ENCODE measurements around the gene PTPRJ.

The PTPRJ gene

GRCh38 chr11:48080301-48080861 lies 100.0 kb downstream of the PTPRJ start:
- Histone ChIP-seq H3K4me3 (ENCODE audit: low read length) (no peak overlapping the region), H3K4me1 (ENCODE audit: insufficient read depth, low read length) (no peaks in the 10 kb centered on the region)

GRCh38 chr11:48081151-48082010 lies 101.0 kb downstream of the PTPRJ start:
- H3K4me1 ChIP-seq (ENCODE audit: insufficient read depth, low read length), result no peaks in the 10 kb centered on the region
- H3K9ac ChIP-seq (ENCODE audit: low read depth, low read length), result no peak overlapping the region
- H3K9me3 ChIP-seq (ENCODE audit: insufficient read depth, low read depth, low read length), result no peaks in the 10 kb centered on the region; the same call in 1 of the 2 replicates
- H3K27me3 ChIP-seq (ENCODE audit: insufficient read depth, low read length), result no peaks in the 10 kb centered on the region
- H3K36me3 ChIP-seq (ENCODE audit: insufficient read depth, low read length), result no peaks in the 10 kb centered on the region
- 83% methylated on average over 19 of the region's 19 CpGs for WGBS
- no peak overlapping the region for H3K27ac ChIP-seq (ENCODE audit: low read depth, low read length)
- no peak overlapping the region for H3K4me3 ChIP-seq (ENCODE audit: low read length)

More at GRCh38 chr11:48080301-48080861, 100.0 kb downstream of the PTPRJ start:
- Histone ChIP-seq H3K27ac (ENCODE audit: low read depth, low read length) (no peak overlapping the region), H3K36me3 (ENCODE audit: insufficient read depth, low read length) (no peaks in the 10 kb centered on the region), H3K9me3 (ENCODE audit: insufficient read depth, low read depth, low read length) (no peaks in the 10 kb centered on the region; the same call in 1 of the 2 replicates), H3K27me3 (ENCODE audit: insufficient read depth, low read length) (no peaks in the 10 kb centered on the region), H3K9ac (ENCODE audit: low read depth, low read length) (no peak overlapping the region)
- WGBS, result 90% methylated on average over 6 of the region's 6 CpGs

GRCh38 chr11:48082771-48083170 lies 102.4 kb downstream of the PTPRJ start:
- H3K9me3 ChIP-seq (ENCODE audit: insufficient read depth, low read depth, low read length), result no peaks in the 10 kb centered on the region; the same call in 1 of the 2 replicates

GRCh38 chr11:48083421-48083820 lies 103.1 kb downstream of the PTPRJ start:
- H3K9me3 ChIP-seq (ENCODE audit: insufficient read depth, low read depth, low read length), result no peaks in the 10 kb centered on the region; the same call in 1 of the 2 replicates
- 0 out of 2 replicates have a peak, but pooled peaks cover 3% of the 10 kb centered on the region for H3K4me1 ChIP-seq (ENCODE audit: insufficient read depth, low read length)
- no peak overlapping the region for H3K27ac ChIP-seq (ENCODE audit: low read depth, low read length)
- no peaks in the 10 kb centered on the region for H3K36me3 ChIP-seq (ENCODE audit: insufficient read depth, low read length)
- no peak overlapping the region for H3K9ac ChIP-seq (ENCODE audit: low read depth, low read length)
- H3K4me3 ChIP-seq (ENCODE audit: low read length), result no peak overlapping the region
- no peaks in the 10 kb centered on the region for H3K27me3 ChIP-seq (ENCODE audit: insufficient read depth, low read length)

More at GRCh38 chr11:48082771-48083170, 102.4 kb downstream of the PTPRJ start:
- no peaks in the 10 kb centered on the region for H3K36me3 ChIP-seq (ENCODE audit: insufficient read depth, low read length)
- H3K4me3 ChIP-seq (ENCODE audit: low read length), result no peak overlapping the region
- 100% methylated on average over 2 of the region's 2 CpGs for WGBS
- no peak overlapping the region for H3K27ac ChIP-seq (ENCODE audit: low read depth, low read length)
- H3K27me3 ChIP-seq (ENCODE audit: insufficient read depth, low read length), result no peaks in the 10 kb centered on the region
- H3K9ac ChIP-seq (ENCODE audit: low read depth, low read length), result no peak overlapping the region
- H3K4me1 ChIP-seq (ENCODE audit: insufficient read depth, low read length), result no peaks in the 10 kb centered on the region

GRCh38 chr11:48085688-48086087 lies 105.3 kb downstream of the PTPRJ start:
- 0 out of 2 replicates have a peak, but pooled peaks cover 8% of the 10 kb centered on the region for H3K4me1 ChIP-seq (ENCODE audit: insufficient read depth, low read length)
- no peaks in the 10 kb centered on the region for H3K27me3 ChIP-seq (ENCODE audit: insufficient read depth, low read length)
- 83% methylated on average over 4 of the region's 4 CpGs for WGBS
- no peak overlapping the region for H3K4me3 ChIP-seq (ENCODE audit: low read length)
- no peaks in the 10 kb centered on the region for H3K36me3 ChIP-seq (ENCODE audit: insufficient read depth, low read length)
- H3K27ac ChIP-seq (ENCODE audit: low read depth, low read length), result no peak overlapping the region
- no peak overlapping the region for H3K9ac ChIP-seq (ENCODE audit: low read depth, low read length)
- no peaks in the 10 kb centered on the region; the same call in 1 of the 2 replicates for H3K9me3 ChIP-seq (ENCODE audit: insufficient read depth, low read depth, low read length)

- Histone ChIP-seq H3K36me3 (ENCODE audit: insufficient read depth, low read length) (no peaks in the 10 kb centered on the region), H3K9ac (ENCODE audit: low read depth, low read length) (no peak overlapping the region), H3K27ac (ENCODE audit: low read depth, low read length) (no peak overlapping the region), H3K27me3 (ENCODE audit: insufficient read depth, low read length) (no peaks in the 10 kb centered on the region), H3K4me1 (ENCODE audit: insufficient read depth, low read length) (0 out of 2 replicates have a peak, but pooled peaks cover 8% of the 10 kb centered on the region), H3K4me3 (ENCODE audit: low read length) (no peak overlapping the region), H3K9me3 (ENCODE audit: insufficient read depth, low read depth, low read length) (no peaks in the 10 kb centered on the region; the same call in 1 of the 2 replicates)
- 93% methylated on average over 1 of the region's 2 CpGs for WGBS
Observed at GRCh38 chr11:48087422-48087821, 107.1 kb downstream of the PTPRJ start.

GRCh38 chr11:48087974-48088681 lies 107.8 kb downstream of the PTPRJ start:
- Histone ChIP-seq H3K9me3 (ENCODE audit: insufficient read depth, low read depth, low read length) (no peaks in the 10 kb centered on the region; the same call in 1 of the 2 replicates), H3K36me3 (ENCODE audit: insufficient read depth, low read length) (no peaks in the 10 kb centered on the region), H3K27ac (ENCODE audit: low read depth, low read length) (no peak overlapping the region), H3K9ac (ENCODE audit: low read depth, low read length) (no peak overlapping the region), H3K27me3 (ENCODE audit: insufficient read depth, low read length) (no peaks in the 10 kb centered on the region), H3K4me3 (ENCODE audit: low read length) (no peak overlapping the region), H3K4me1 (ENCODE audit: insufficient read depth, low read length) (0 out of 2 replicates have a peak, but pooled peaks cover 8% of the 10 kb centered on the region)
- WGBS, result 81% methylated on average over 6 of the region's 6 CpGs

GRCh38 chr11:48088682-48089050 lies 108.3 kb downstream of the PTPRJ start:
- 65% methylated on average over 6 of the region's 6 CpGs for WGBS
- no peaks in the 10 kb centered on the region; the same call in 1 of the 2 replicates for H3K9me3 ChIP-seq (ENCODE audit: insufficient read depth, low read depth, low read length)
- no peaks in the 10 kb centered on the region for H3K36me3 ChIP-seq (ENCODE audit: insufficient read depth, low read length)
- H3K4me3 ChIP-seq (ENCODE audit: low read length), result no peak overlapping the region
- H3K27me3 ChIP-seq (ENCODE audit: insufficient read depth, low read length), result no peaks in the 10 kb centered on the region
- H3K9ac ChIP-seq (ENCODE audit: low read depth, low read length), result no peak overlapping the region
- no peak overlapping the region for H3K27ac ChIP-seq (ENCODE audit: low read depth, low read length)
- H3K4me1 ChIP-seq (ENCODE audit: insufficient read depth, low read length), result 0 out of 2 replicates have a peak, but pooled peaks cover 8% of the 10 kb centered on the region

GRCh38 chr11:48090174-48090573 lies 109.8 kb downstream of the PTPRJ start:
- no peak overlapping the region for H3K4me3 ChIP-seq (ENCODE audit: low read length)
- no peaks in the 10 kb centered on the region for H3K9me3 ChIP-seq (ENCODE audit: insufficient read depth, low read depth, low read length)
- H3K27ac ChIP-seq (ENCODE audit: low read depth, low read length), result no peak overlapping the region
- H3K9ac ChIP-seq (ENCODE audit: low read depth, low read length), result no peak overlapping the region
- H3K36me3 ChIP-seq (ENCODE audit: insufficient read depth, low read length), result no peaks in the 10 kb centered on the region
- H3K27me3 ChIP-seq (ENCODE audit: insufficient read depth, low read length), result no peaks in the 10 kb centered on the region
- 0 out of 2 replicates have a peak, but pooled peaks cover 8% of the 10 kb centered on the region for H3K4me1 ChIP-seq (ENCODE audit: insufficient read depth, low read length)
- 91% methylated on average over 8 of the region's 8 CpGs for WGBS

- no peaks in the 10 kb centered on the region for H3K36me3 ChIP-seq (ENCODE audit: insufficient read depth, low read length)
- H3K4me1 ChIP-seq (ENCODE audit: insufficient read depth, low read length), result peaks cover 17% of the 10 kb centered on the region
- no peak overlapping the region for H3K9ac ChIP-seq (ENCODE audit: low read depth, low read length)
- no peaks in the 10 kb centered on the region for H3K9me3 ChIP-seq (ENCODE audit: insufficient read depth, low read depth, low read length)
- H3K27me3 ChIP-seq (ENCODE audit: insufficient read depth, low read length), result no peaks in the 10 kb centered on the region
- no peak overlapping the region for H3K27ac ChIP-seq (ENCODE audit: low read depth, low read length)
- H3K4me3 ChIP-seq (ENCODE audit: low read length), result no peak overlapping the region
- 92% methylated on average over 4 of the region's 4 CpGs for WGBS
Observed at GRCh38 chr11:48091426-48092102, 111.2 kb downstream of the PTPRJ start.
